GM21390 (cell line): ENCODE measurements around the gene PFDN1.

Experiments used
- ATAC-seq: cut with Tn5 transposase; IDR thresholded peaks from one replicate; pipeline ENCODE4 v1.9.1; 2021; ENCODE audit not compliant: unreplicated experiment

Gene PFDN1

GRCh38 chr5:140261403-140262171 is 41.3 kb downstream of the PFDN1 start:
- no peak for ATAC-seq

GRCh38 chr5:140260089-140260656 is 42.7 kb downstream of the PFDN1 start:
- ATAC-seq: no peak

GRCh38 chr5:140259500-140259899 is 43.4 kb downstream of the PFDN1 start:
- ATAC-seq: no peak

- ATAC-seq: no peak
These were observed 44.0 kb downstream of the PFDN1 start for GRCh38 chr5:140258873-140259272.

- no peak for ATAC-seq
These were observed 44.9 kb downstream of the PFDN1 start for GRCh38 chr5:140258016-140258415.

- no peak for ATAC-seq
These were observed 46.2 kb downstream of the PFDN1 start for GRCh38 chr5:140256726-140257125.

- no peak for ATAC-seq
These were observed 47.3 kb downstream of the PFDN1 start for GRCh38 chr5:140255460-140256157.

GRCh38 chr5:140253985-140254384 is 48.9 kb downstream of the PFDN1 start:
- ATAC-seq: no peak

- ATAC-seq: no peak
These were observed 50.3 kb downstream of the PFDN1 start for GRCh38 chr5:140252470-140253126.

GRCh38 chr5:140251527-140251973 is 51.4 kb downstream of the PFDN1 start:
- ATAC-seq: peak; percentile 79

GRCh38 chr5:140250386-140250785 is 52.5 kb downstream of the PFDN1 start:
- no peak for ATAC-seq

- no peak for ATAC-seq
These were observed 53.4 kb downstream of the PFDN1 start for GRCh38 chr5:140249536-140249935.

- ATAC-seq: no peak
These were observed 54.5 kb downstream of the PFDN1 start for GRCh38 chr5:140248414-140248813.

GRCh38 chr5:140246378-140247122 is 56.4 kb downstream of the PFDN1 start:
- ATAC-seq: no peak

GRCh38 chr5:140245926-140246325 is 57.0 kb downstream of the PFDN1 start:
- ATAC-seq: no peak

- no peak for ATAC-seq
These were observed 57.6 kb downstream of the PFDN1 start for GRCh38 chr5:140245341-140245740.

GRCh38 chr5:140244525-140245025 is 58.3 kb downstream of the PFDN1 start:
- ATAC-seq: peak; percentile 63

- no peak for ATAC-seq
These were observed 59.1 kb downstream of the PFDN1 start for GRCh38 chr5:140243706-140244250.

- no peak for ATAC-seq
These were observed 59.9 kb downstream of the PFDN1 start for GRCh38 chr5:140242890-140243585.

- ATAC-seq: no peak
These were observed 60.8 kb downstream of the PFDN1 start for GRCh38 chr5:140242099-140242498.
